Esophagus muscularis mucosa (tissue), 4 donors: ENCODE results near the gene CAMK1D. TPM values are rescaled to one million over a fixed set of nuclear protein-coding genes. Genes with fewer than 3 reads are reported as not detected.

ENCODE experiments used
- DNase-seq: peaks from one replicate; pipeline ENCODE4 v3.0.0-alpha.2; 2017; ENCODE audit errors: extremely low spot score
- H3K27ac ChIP-seq, 4 donors: fragments of 200-600 bp; sonication (generic); replicated peaks in 1 of 4; 1 replicate in 3 of 4; 2 replicates in 1 of 4; pipeline ENCODE4 v1.5.1; 2016 to 2019; ENCODE audit warnings: mild to moderate bottlenecking in 1 of 4
- H3K27me3 ChIP-seq, 4 donors: fragments of 200-600 bp; sonication (generic); one replicate each; pipeline versions ENCODE4 v1.5.1 to v1.6.0; 2016 to 2019
- H3K36me3 ChIP-seq, 4 donors: fragments of 200-600 bp; sonication (generic); one replicate each; pipeline ENCODE4 v1.5.1; 2016 to 2019
- H3K4me1 ChIP-seq, 4 donors: fragments of 200-600 bp; sonication (generic); one replicate each; pipeline ENCODE4 v1.5.1; 2016 to 2019
- H3K4me3 ChIP-seq, 4 donors: fragments of 200-600 bp; sonication (generic); 1 replicate in 2 of 4; 2 replicates in 2 of 4; pipeline ENCODE4 v1.5.1; 2016 to 2019; ENCODE audit warnings: mild to moderate bottlenecking in 4 of 4, moderate library complexity in 1 of 4
- H3K9me3 ChIP-seq, 4 donors: fragments of 200-600 bp; sonication (generic); 1 replicate in 3 of 4; 2 replicates in 1 of 4; pipeline ENCODE4 v1.5.1; 2016 to 2019
- EP300 ChIP-seq: sonication (generic); formaldehyde crosslinking; IDR thresholded peaks from one replicate; pipeline ENCODE4 v1.6.1; 2017; ENCODE audit warnings: antibody characterized with exemption
- POLR2A ChIP-seq: fragments of 450-650 bp; IDR thresholded peaks from one replicate; pipeline ENCODE4 v1.6.1; 2017; ENCODE audit warnings: antibody characterized with exemption, moderate library complexity, mild to moderate bottlenecking, low read depth
- POLR2AphosphoS5 ChIP-seq, 2 donors: sonication (generic); formaldehyde crosslinking; IDR thresholded peaks; one replicate each; pipeline ENCODE4 v1.6.1; 2017; ENCODE audit warnings: antibody characterized with exemption in 2 of 2
- WGBS: methylation state at CpG from one replicate; pipeline ENCODE4 v1.1.5; 2018; 5-methylcytosine and 5-hydroxymethylcytosine counted together
- intact Hi-C: fragments of 100-400 bp; cut with DNase I; formaldehyde crosslinking; loops from one replicate; pipeline ENCODE4 v1.15.1; 2023
- total RNA-seq, 4 donors: library from RNA; depleted of rRNA; stranded (reverse); fragments of >200 nt; gene quantifications; one replicate each; pipeline versions ENCODE4 v1.1.0 to v1.2.1, GENCODE V29; 2016
- TF ChIP-seq, protein P1 (sequence below), 3 experiments: fragments of 200-600 bp in 2 of 3; fragments of 450-650 bp in 1 of 3; sonication (generic) in 2 of 3; IDR thresholded peaks; one replicate each; pipeline ENCODE4 v1.5.1; 2017 to 2019; ENCODE audit warnings: antibody characterized with exemption in 3 of 3, mild to moderate bottlenecking in 2 of 3, moderate library complexity in 1 of 3

Gene CAMK1D
- total RNA-seq, 4 donors from 2014 or later = 8.4 to 15.4 (median 11.3) TPM

DNA sequence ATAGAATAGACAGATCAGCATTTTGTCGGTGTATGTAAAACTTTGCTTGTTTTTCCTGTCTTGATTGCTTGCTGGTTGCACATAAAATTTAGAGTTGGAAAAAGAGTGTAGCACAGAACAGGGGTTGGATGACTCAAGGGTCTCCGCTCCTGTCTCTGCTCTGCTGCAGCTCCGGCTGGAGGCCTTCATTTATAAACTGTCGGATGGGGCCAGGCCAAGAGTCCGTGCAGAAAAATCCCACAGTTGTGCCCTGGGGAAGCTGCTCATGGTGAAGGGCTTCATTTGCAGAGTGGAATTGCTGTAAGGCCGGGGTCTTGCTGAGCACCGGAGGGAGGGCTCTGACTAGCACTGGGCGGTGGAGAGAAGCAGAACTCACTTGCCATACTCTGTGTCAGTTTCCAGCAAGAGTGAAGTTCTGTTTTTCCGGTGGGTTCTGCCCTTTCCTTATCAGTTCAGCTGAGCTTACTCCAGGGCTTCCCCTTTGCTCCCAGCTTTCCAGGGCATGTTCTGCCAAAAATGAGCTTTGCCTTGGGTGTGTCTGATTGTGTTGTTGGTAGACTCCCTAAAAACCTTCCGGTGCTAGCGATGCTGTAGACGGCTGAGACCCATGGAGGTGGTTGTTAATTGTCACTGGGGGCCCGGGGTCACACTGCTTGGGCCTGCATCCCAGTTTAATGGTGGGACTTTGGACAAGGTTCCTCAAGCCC, 67.2 kb downstream of the CAMK1D start:
- H3K36me3 ChIP-seq = no peaks in the 10 kb centered on the region
- peak overlapping the region in 3 of 4 donors; percentile 14 to 34 (median 21) for H3K27ac ChIP-seq
- TF ChIP-seq, protein P1, sequence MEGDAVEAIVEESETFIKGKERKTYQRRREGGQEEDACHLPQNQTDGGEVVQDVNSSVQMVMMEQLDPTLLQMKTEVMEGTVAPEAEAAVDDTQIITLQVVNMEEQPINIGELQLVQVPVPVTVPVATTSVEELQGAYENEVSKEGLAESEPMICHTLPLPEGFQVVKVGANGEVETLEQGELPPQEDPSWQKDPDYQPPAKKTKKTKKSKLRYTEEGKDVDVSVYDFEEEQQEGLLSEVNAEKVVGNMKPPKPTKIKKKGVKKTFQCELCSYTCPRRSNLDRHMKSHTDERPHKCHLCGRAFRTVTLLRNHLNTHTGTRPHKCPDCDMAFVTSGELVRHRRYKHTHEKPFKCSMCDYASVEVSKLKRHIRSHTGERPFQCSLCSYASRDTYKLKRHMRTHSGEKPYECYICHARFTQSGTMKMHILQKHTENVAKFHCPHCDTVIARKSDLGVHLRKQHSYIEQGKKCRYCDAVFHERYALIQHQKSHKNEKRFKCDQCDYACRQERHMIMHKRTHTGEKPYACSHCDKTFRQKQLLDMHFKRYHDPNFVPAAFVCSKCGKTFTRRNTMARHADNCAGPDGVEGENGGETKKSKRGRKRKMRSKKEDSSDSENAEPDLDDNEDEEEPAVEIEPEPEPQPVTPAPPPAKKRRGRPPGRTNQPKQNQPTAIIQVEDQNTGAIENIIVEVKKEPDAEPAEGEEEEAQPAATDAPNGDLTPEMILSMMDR (IDR thresholded peaks at IDR 0.05) = no peak
- TF ChIP-seq POLR2AphosphoS5 (IDR thresholded peaks at IDR 0.05) = no peak
- TF ChIP-seq EP300 = no peak
- TF ChIP-seq POLR2A = no peak
- H3K4me1 ChIP-seq = peaks cover 11 to 57% (median 48%) of the 10 kb centered on the region in 4 donors
- H3K4me3 ChIP-seq = no peak overlapping the region
- WGBS = 60% methylated on average over 13 of the region's 13 CpGs
- no peaks in the 10 kb centered on the region for H3K9me3 ChIP-seq
- no peaks in the 10 kb centered on the region for H3K27me3 ChIP-seq
- no peak for DNase-seq
- intact Hi-C loops = no loop called here

DNA sequence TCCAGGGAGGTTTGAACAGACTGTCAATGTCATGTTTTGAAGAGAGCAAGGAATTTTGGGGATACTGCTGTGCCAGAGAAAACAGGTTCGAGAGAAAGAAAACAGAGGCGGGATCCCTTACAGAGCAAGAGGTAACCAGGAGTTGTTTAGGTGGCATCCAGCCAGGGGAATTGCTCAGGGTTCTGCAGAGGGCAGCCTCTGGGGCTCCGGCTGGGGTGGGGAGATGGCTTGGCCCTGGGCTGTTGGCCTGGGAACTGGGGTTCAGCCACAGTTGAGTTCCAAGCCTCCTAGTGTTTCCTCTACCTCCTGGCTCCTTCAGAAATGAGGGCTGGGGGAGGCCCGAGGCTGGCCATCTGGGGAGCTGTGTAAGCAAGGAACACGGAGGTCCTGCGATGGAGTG, 68.0 kb downstream of the CAMK1D start:
- H3K9me3 ChIP-seq = no peaks in the 10 kb centered on the region
- H3K4me1 ChIP-seq = peaks cover 11 to 57% (median 48%) of the 10 kb centered on the region in 4 donors
- H3K36me3 ChIP-seq = no peaks in the 10 kb centered on the region
- intact Hi-C loops = no loop called here
- 75% methylated on average over 5 of the region's 6 CpGs for WGBS
- H3K27ac ChIP-seq = peak overlapping the region; percentile 14 to 34 (median 18)
- TF ChIP-seq POLR2AphosphoS5 (IDR thresholded peaks at IDR 0.05) = no peak
- TF ChIP-seq, protein P1 (IDR thresholded peaks at IDR 0.05) = no peak
- no peak for TF ChIP-seq POLR2A
- no peak for TF ChIP-seq EP300
- DNase-seq = no peak
- H3K4me3 ChIP-seq = no peak overlapping the region
- no peaks in the 10 kb centered on the region for H3K27me3 ChIP-seq

DNA sequence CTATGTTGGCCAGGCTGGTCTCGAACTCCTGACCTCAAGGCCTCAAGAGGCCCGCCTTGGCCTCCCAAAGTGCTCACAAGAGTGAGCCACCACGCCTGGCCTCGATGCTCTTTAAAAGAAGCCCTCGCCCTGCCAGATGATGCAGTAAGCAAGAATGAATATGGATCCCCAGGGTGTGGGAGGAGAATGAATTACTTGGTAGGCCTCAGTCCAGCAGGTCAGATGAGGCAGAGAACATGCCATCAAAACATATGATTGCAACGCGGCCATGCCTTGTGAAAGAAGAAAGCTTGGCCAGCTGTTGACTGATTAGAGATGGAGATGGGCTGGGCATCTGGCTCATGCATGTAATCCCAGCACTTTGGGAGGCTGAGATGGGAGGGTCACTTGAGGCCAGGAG, 68.7 kb downstream of the CAMK1D start:
- Histone ChIP-seq H3K4me3 (no peak overlapping the region), H3K9me3 (no peaks in the 10 kb centered on the region), H3K36me3 (no peaks in the 10 kb centered on the region), H3K27ac (peak overlapping the region; percentile 27 to 41 (median 36)), H3K4me1 (peaks cover 11 to 57% (median 48%) of the 10 kb centered on the region in 4 donors), H3K27me3 (no peaks in the 10 kb centered on the region)
- WGBS = 94% methylated on average over 7 of the region's 7 CpGs
- intact Hi-C loops = no loop called here
- TF ChIP-seq POLR2AphosphoS5 (IDR thresholded peaks at IDR 0.05) = peak; percentile 52 to 56
- no peak for TF ChIP-seq EP300
- DNase-seq = no peak

DNA sequence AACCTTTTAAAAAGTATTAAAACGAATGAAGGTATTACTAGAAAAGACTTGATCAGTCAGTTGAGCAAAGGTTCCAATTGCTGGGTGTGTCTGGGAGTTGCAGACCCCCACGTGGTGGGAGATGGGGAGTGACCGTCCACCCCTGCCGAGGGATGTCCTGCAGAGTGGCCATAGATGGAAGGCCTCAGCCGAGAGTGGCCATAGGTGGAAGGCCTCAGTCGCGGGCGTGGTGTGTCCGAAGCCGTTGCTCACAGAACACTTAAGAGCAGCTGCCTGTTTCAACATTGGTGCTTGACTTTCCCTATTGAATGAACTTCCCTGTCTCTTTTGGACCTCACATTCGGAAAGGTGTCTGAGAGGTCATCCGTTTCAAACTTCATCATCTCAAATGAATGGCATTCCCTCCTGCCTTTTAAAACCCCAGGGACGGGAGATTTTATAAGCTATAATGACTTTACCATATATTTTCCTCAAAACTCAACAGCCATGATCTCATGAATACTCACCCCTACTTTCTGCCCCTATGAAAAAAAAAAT, 69.4 kb downstream of the CAMK1D start:
- Histone ChIP-seq H3K27me3 (no peaks in the 10 kb centered on the region), H3K27ac (peak overlapping the region; percentile 27 to 45 (median 39)), H3K4me3 (no peak overlapping the region), H3K4me1 (peaks cover 11 to 56% (median 48%) of the 10 kb centered on the region in 4 donors), H3K9me3 (no peaks in the 10 kb centered on the region), H3K36me3 (no peaks in the 10 kb centered on the region)
- DNase-seq = no peak
- TF ChIP-seq POLR2A (no peak), EP300 (no peak), POLR2AphosphoS5 (IDR thresholded peaks at IDR 0.05) (no peak)
- TF ChIP-seq, protein P1 (IDR thresholded peaks at IDR 0.05) = no peak
- intact Hi-C loops = no loop called here
- 82% methylated on average over 13 of the region's 13 CpGs for WGBS

DNA sequence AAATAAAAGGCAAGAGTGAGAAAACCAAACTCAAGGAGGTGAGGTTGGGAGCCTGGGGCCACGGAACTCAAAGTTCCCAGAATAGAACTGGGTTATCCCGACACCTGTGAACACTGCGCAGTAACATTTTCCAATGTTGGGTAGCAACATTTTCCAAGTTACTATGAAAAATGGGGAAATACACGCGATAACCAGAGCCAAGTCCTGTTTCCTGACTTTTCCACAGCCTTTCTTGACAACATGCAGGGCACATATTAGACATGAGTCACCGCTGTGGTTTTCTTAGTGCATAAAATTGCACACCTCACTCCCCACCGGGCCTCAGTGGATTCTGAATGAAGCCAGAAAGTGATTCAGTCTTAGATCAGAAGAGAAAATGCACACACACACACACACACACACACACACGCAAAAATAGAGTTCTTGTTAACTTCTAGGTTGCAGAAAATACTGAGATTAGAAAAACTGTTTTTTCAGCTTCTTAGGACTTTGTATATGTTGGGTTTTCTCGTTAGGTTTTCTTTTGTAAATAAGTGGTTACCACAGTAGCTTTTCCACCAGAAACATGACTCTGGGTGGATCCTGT, 70.0 kb downstream of the CAMK1D start:
- DNase-seq = peak; percentile 93
- H3K27me3 ChIP-seq = no peaks in the 10 kb centered on the region
- H3K36me3 ChIP-seq = no peaks in the 10 kb centered on the region
- TF ChIP-seq POLR2A (no peak), EP300 (no peak), POLR2AphosphoS5 (IDR thresholded peaks at IDR 0.05) (peak; percentile 8 to 44)
- TF ChIP-seq, protein P1 (IDR thresholded peaks at IDR 0.05) = no peak
- H3K4me3 ChIP-seq = no peak overlapping the region
- peaks cover 11 to 51% (median 44%) of the 10 kb centered on the region in 4 donors for H3K4me1 ChIP-seq
- H3K27ac ChIP-seq = peak overlapping the region; percentile 27 to 45 (median 39)
- WGBS = 43% methylated on average over 9 of the region's 9 CpGs
- H3K9me3 ChIP-seq = no peaks in the 10 kb centered on the region
- intact Hi-C loops = no loop called here
